OCI-LY1 (cell line): Measurements from ENCODE around the gene RAPGEF1.

Experiments used
- H2AFZ ChIP-seq: fragments of 200-600 bp; sonication (generic), shearing (Covaris generic); 2 replicates; pipeline ENCODE4 v1.6.0; 2014; ENCODE audit warnings: antibody characterized with exemption, mild to moderate bottlenecking, low read length
- H3F3A ChIP-seq: fragments of 200-600 bp; sonication (generic), shearing (Covaris generic); 2 replicates; pipeline ENCODE4 v1.6.0; 2014; ENCODE audit warnings: mild to moderate bottlenecking, antibody characterized with exemption, low read length, moderate library complexity; ENCODE audit not compliant: insufficient read depth
- H3K27ac ChIP-seq: fragments of 200-600 bp; sonication (generic); 2 replicates; pipeline ENCODE4 v1.5.1; 2014; ENCODE audit warnings: low read length, mixed run types, mild to moderate bottlenecking, low read depth; ENCODE audit not compliant: poor library complexity, severe bottlenecking
- H3K27me3 ChIP-seq: fragments of 200-600 bp; sonication (generic); 2 replicates; pipeline ENCODE4 v1.6.0; 2014; ENCODE audit warnings: antibody characterized with exemption, mild to moderate bottlenecking, low read length, moderate library complexity; ENCODE audit not compliant: insufficient read depth
- H3K36me3 ChIP-seq: fragments of 200-600 bp; sonication (generic); 2 replicates; pipeline ENCODE4 v1.6.1; 2014; ENCODE audit warnings: mild to moderate bottlenecking, antibody characterized with exemption, low read length, moderate library complexity, mixed read lengths; ENCODE audit not compliant: insufficient read depth
- H3K4me1 ChIP-seq: fragments of 200-600 bp; sonication (generic); 2 replicates; pipeline ENCODE4 v1.5.1; 2014; ENCODE audit warnings: mild to moderate bottlenecking, low read length, moderate library complexity; ENCODE audit not compliant: insufficient read depth, severe bottlenecking
- H3K4me2 ChIP-seq: fragments of 200-600 bp; sonication (generic), shearing (Covaris generic); 2 replicates; pipeline ENCODE4 v1.6.1; 2014; ENCODE audit warnings: low read length
- H3K4me3 ChIP-seq: fragments of 200-600 bp; sonication (generic); 2 replicates; pipeline ENCODE4 v1.5.1; 2014; ENCODE audit warnings: low read length, low read depth, mild to moderate bottlenecking, mixed read lengths; ENCODE audit not compliant: poor library complexity, severe bottlenecking
- H3K79me2 ChIP-seq: fragments of 200-600 bp; shearing (Covaris generic); 2 replicates; pipeline ENCODE4 v1.6.1; 2016; ENCODE audit warnings: mixed run types, low read length, mixed read lengths; ENCODE audit not compliant: insufficient read depth
- H3K9ac ChIP-seq: fragments of 200-600 bp; sonication (generic), shearing (Covaris generic); 2 replicates; pipeline ENCODE4 v1.6.1; 2014; ENCODE audit warnings: mild to moderate bottlenecking, low read length, mixed read lengths
- H3K9me2 ChIP-seq: fragments of 200-600 bp; sonication (generic), shearing (Covaris generic); 2 replicates; pipeline ENCODE4 v1.6.1; 2014; ENCODE audit warnings: low read depth, mild to moderate bottlenecking, low read length, mixed read lengths
- H3K9me3 ChIP-seq: fragments of 200-600 bp; shearing (Covaris generic); 2 replicates; pipeline ENCODE4 v1.6.1; 2014; ENCODE audit warnings: low read length, mixed read lengths
- H4K20me1 ChIP-seq: fragments of 200-600 bp; sonication (generic), shearing (Covaris generic); 2 replicates; pipeline ENCODE4 v1.6.0; 2016; ENCODE audit warnings: mild to moderate bottlenecking, low read length; ENCODE audit not compliant: insufficient read depth
- EZH2 ChIP-seq: fragments of 200-600 bp; sonication (generic), shearing (Covaris generic); IDR thresholded peaks from 2 replicates; pipeline ENCODE4 v1.8.0; 2017; ENCODE audit warnings: borderline replicate concordance, mixed run types, mild to moderate bottlenecking, antibody characterized with exemption, low read length, moderate library complexity, mixed read lengths
- TF ChIP-seq, protein P1 (sequence below): fragments of 200-600 bp; sonication (generic), shearing (Covaris generic); IDR thresholded peaks from 2 replicates; pipeline ENCODE4 v1.5.1; 2017; ENCODE audit warnings: mild to moderate bottlenecking, antibody characterized with exemption, low read length, moderate library complexity, mixed read lengths

RAPGEF1 gene

DNA sequence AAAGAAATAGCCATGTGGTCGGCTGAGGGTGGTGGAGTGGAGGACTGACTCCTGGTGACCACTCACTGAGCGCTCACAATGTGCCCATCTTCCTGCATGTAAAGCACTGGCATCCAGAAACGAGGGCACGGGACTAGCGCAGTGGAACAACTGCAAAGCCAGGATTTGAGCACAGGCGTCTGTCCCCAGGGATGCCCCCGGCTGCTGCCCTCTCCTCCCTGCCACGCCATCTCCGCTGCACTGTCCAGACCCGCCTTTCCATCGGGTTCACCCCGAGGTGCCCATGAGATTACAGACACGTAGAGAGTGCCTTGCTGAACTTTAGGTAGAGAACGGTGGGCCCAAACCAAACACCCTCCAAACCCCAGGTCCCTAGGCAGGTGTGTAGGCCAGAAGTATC is 149.9 kb downstream of the RAPGEF1 start:
- H3K9ac ChIP-seq, result no peak overlapping the region
- H3K9me3 ChIP-seq, result no peaks in the 10 kb centered on the region
- TF ChIP-seq, protein P1, sequence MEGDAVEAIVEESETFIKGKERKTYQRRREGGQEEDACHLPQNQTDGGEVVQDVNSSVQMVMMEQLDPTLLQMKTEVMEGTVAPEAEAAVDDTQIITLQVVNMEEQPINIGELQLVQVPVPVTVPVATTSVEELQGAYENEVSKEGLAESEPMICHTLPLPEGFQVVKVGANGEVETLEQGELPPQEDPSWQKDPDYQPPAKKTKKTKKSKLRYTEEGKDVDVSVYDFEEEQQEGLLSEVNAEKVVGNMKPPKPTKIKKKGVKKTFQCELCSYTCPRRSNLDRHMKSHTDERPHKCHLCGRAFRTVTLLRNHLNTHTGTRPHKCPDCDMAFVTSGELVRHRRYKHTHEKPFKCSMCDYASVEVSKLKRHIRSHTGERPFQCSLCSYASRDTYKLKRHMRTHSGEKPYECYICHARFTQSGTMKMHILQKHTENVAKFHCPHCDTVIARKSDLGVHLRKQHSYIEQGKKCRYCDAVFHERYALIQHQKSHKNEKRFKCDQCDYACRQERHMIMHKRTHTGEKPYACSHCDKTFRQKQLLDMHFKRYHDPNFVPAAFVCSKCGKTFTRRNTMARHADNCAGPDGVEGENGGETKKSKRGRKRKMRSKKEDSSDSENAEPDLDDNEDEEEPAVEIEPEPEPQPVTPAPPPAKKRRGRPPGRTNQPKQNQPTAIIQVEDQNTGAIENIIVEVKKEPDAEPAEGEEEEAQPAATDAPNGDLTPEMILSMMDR, result no peak
- no peak for TF ChIP-seq EZH2
- no peaks in the 10 kb centered on the region for H3K79me2 ChIP-seq
- H3K27me3 ChIP-seq, result no peaks in the 10 kb centered on the region
- H3K9me2 ChIP-seq, result no peaks in the 10 kb centered on the region
- H3K36me3 ChIP-seq, result peaks cover 84% of the 10 kb centered on the region
- no peaks in the 10 kb centered on the region for H4K20me1 ChIP-seq
- no peak overlapping the region for H3K4me2 ChIP-seq
- no peak overlapping the region for H3K4me3 ChIP-seq
- no peaks in the 10 kb centered on the region for H3F3A ChIP-seq
- no peak overlapping the region for H3K27ac ChIP-seq
- no peak overlapping the region for H2AFZ ChIP-seq
- H3K4me1 ChIP-seq, result no peaks in the 10 kb centered on the region

DNA sequence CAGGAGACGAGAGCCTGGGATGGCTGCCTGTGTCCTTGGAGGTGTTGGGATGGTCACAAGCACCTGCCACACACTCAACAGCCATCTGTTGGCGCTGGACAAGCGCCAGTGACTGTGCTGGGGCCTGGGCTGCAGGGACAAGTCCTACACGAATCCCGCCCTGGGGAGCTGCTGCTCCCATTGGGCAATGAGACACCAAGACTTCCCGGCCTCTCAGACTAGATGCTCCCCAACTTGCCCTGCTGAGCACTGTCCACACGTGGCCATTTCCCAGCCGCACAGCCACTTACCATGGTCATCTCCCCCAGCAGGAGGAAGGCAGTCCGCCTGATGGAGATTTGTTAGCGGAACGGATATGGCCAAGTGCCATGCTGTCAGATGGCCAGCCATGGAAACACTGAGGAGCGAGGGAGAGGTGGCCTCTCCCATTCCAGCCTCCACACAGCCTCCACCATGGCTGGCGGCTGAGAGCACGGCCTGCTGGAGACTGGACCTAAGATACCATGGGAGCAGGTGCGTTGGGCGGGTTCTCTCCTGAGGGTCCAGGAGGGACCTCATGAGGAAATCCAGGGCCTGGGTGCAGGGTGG is 150.7 kb downstream of the RAPGEF1 start:
- no peaks in the 10 kb centered on the region for H4K20me1 ChIP-seq

DNA sequence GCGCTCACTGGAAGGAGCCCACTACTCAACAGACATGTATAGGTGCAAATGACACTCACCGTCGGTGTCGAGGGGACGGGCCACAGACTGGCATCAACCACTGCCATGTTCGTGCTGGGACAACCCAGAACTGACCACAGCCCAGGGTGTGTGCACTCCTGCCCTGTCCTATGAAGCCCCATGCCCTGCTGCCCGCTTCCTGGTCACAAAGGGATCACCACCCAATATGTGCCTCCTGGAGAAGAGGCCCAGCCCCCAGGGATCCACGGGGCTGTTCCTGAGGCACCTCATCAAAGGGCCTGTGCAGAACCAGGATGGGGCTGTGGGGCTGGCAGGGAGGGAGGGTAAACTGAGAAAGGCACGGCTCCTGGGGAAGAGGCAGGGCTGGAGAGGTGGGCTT is 151.5 kb downstream of the RAPGEF1 start:
- no peak for TF ChIP-seq EZH2
- TF ChIP-seq, protein P1, result no peak
- no peak overlapping the region for H3K27ac ChIP-seq
- no peak overlapping the region for H3K9ac ChIP-seq
- no peak overlapping the region for H2AFZ ChIP-seq
- peaks cover 84% of the 10 kb centered on the region for H3K36me3 ChIP-seq
- no peaks in the 10 kb centered on the region for H4K20me1 ChIP-seq
- H3K9me3 ChIP-seq, result no peaks in the 10 kb centered on the region
- H3K4me2 ChIP-seq, result no peak overlapping the region
- H3K4me1 ChIP-seq, result no peaks in the 10 kb centered on the region
- H3K79me2 ChIP-seq, result no peaks in the 10 kb centered on the region
- no peaks in the 10 kb centered on the region for H3F3A ChIP-seq
- H3K27me3 ChIP-seq, result no peaks in the 10 kb centered on the region
- no peaks in the 10 kb centered on the region for H3K9me2 ChIP-seq
- no peak overlapping the region for H3K4me3 ChIP-seq

More for the DNA sequence above, 150.7 kb downstream of the RAPGEF1 start:
- Histone ChIP-seq H3K27ac (no peak overlapping the region), H3K9ac (no peak overlapping the region), H2AFZ (no peak overlapping the region), H3K4me1 (no peaks in the 10 kb centered on the region), H3K36me3 (peaks cover 84% of the 10 kb centered on the region), H3K4me3 (no peak overlapping the region), H3K27me3 (no peaks in the 10 kb centered on the region), H3K9me2 (no peaks in the 10 kb centered on the region), H3K4me2 (no peak overlapping the region), H3F3A (no peaks in the 10 kb centered on the region), H3K79me2 (no peaks in the 10 kb centered on the region), H3K9me3 (no peaks in the 10 kb centered on the region)
- no peak for TF ChIP-seq EZH2
- TF ChIP-seq, protein P1, result no peak
